GM18861 (cell line): ENCODE data around the gene TSPAN31.

Experiments used
- ATAC-seq: cut with Tn5 transposase; IDR thresholded peaks from one replicate; pipeline ENCODE4 v1.9.1; 2021; ENCODE audit not compliant: unreplicated experiment

TSPAN31 gene

GRCh38 chr12:57735198-57735855, 9.5 kb upstream of the TSPAN31 start:
- ATAC-seq = no peak

GRCh38 chr12:57735952-57736740, 8.7 kb upstream of the TSPAN31 start:
- ATAC-seq = no peak

- ATAC-seq = no peak
Measured at GRCh38 chr12:57736741-57737466, 7.9 kb upstream of the TSPAN31 start.

GRCh38 chr12:57737467-57738460, 7.1 kb upstream of the TSPAN31 start:
- ATAC-seq = no peak

GRCh38 chr12:57738661-57739237, 6.1 kb upstream of the TSPAN31 start, which contains the start of gene AGAP2:
Gene AGAP2 (minus strand): TSS chr12:57738742. CDS start chr12:57738246, 496 bp downstream.
- no peak for ATAC-seq

GRCh38 chr12:57739387-57739786, 5.5 kb upstream of the TSPAN31 start:
- no peak for ATAC-seq

GRCh38 chr12:57739914-57740538, 4.8 kb upstream of the TSPAN31 start:
- no peak for ATAC-seq

GRCh38 chr12:57740656-57741412, 4.0 kb upstream of the TSPAN31 start:
- no peak for ATAC-seq

- ATAC-seq = no peak
Measured at GRCh38 chr12:57741413-57741789, 3.4 kb upstream of the TSPAN31 start.

GRCh38 chr12:57741844-57742738, 2.7 kb upstream of the TSPAN31 start:
- ATAC-seq = peak; percentile 60

GRCh38 chr12:57743769-57744168, 1.1 kb upstream of the TSPAN31 start:
- no peak for ATAC-seq

- peak; percentile 9 for ATAC-seq
Measured at GRCh38 chr12:57744194-57744776, 554 bp upstream of the TSPAN31 start.

GRCh38 chr12:57745485-57745881, 644 bp downstream of the TSPAN31 start:
- ATAC-seq = no peak

GRCh38 chr12:57746025-57746424, 1.2 kb downstream of the TSPAN31 start:
- no peak for ATAC-seq

- no peak for ATAC-seq
Measured at GRCh38 chr12:57749061-57749460, 4.2 kb downstream of the TSPAN31 start.

- ATAC-seq = no peak
Measured at GRCh38 chr12:57750561-57751431, 6.0 kb downstream of the TSPAN31 start.

GRCh38 chr12:57751432-57751787, 6.6 kb downstream of the TSPAN31 start:
- ATAC-seq = no peak
